Measurements from ENCODE around the gene PDS5A. TPM values are rescaled to one million over a fixed set of nuclear protein-coding genes. Genes with fewer than 3 reads are reported as not detected.
"Not testable (repeated sequence)": the region's sequence is repeated elsewhere in the genome, so short reads cannot be mapped to it uniquely, and the experiment has no call there.

PDS5A gene
- total and polyA plus RNA-seq, 2 of the 13 experiments (the other 11 are each of a cell fraction or from before 2014, with no cell fraction given): 31.8 to 57.0 TPM

- DNase-seq (ENCODE audit: low spot score) (peak; percentile 32), ATAC-seq (peak; percentile 25; the same call in 2 of the 3 replicates)
- H3K4me2 ChIP-seq (ENCODE audit: low read depth, low read length); CTCF ChIA-PET (ENCODE audit: low intra/inter-chr PET ratio, low total read pairs); H4K20me1 ChIP-seq (ENCODE audit: insufficient read depth, low read length); in situ Hi-C loops (cut with HindIII; ENCODE audit: extremely low pct_ligation_motif_present, low pct_unique_long_range_greater_than_20kb); H3K9me3 ChIP-seq (ENCODE audit: low read length); POLR2A ChIA-PET; FAIRE-seq; H3K27me3 ChIP-seq (ENCODE audit: control insufficient read depth in 1 of 2, insufficient read depth in 2 of 2, low read length in 2 of 2); H3K9ac ChIP-seq (ENCODE audit: insufficient read depth, low read depth, low read length); H2AFZ ChIP-seq (ENCODE audit: low read length); intact Hi-C loops (cut with micrococcal nuclease; ENCODE audit: unreplicated experiment); H3K79me2 ChIP-seq (ENCODE audit: insufficient read depth, low read length); BruUV-seq (replicated peaks); H3K27ac ChIP-seq (ENCODE audit: extremely low read length, insufficient read depth, low read length); H3K4me3 ChIP-seq (replicated peaks in 1 of 3; ENCODE audit: insufficient read depth in 1 of 3, low read depth in 2 of 3, low read length in 3 of 3); TF ChIP-seq EP300 (CRISPR knock-in tag; IDR thresholded peaks at IDR 0.05; ENCODE audit: borderline replicate concordance): not testable (repeated sequence)
- H3K4me1 ChIP-seq (ENCODE audit: insufficient read depth, low read length): peaks cover 36% of the 10 kb centered on the region
- TF ChIP-seq HNF4A (CRISPR knock-in tag; IDR thresholded peaks at IDR 0.05) (peak; percentile 8; the same call in 1 of the 2 replicates), TCF7 (IDR thresholded peaks at IDR 0.05; ENCODE audit: low read depth) (0 out of 2 replicates have a peak, but pooled peaks have one; percentile 30), EP300 (IDR thresholded peaks at IDR 0.05; ENCODE audit: low read depth in 2 of 2, low read length in 2 of 2) (0 out of 4 replicates have a peak, but pooled peaks of 1 of the 2 experiments have one; percentile 23)
- 53% methylated on average over 2 of the region's 2 CpGs for WGBS (ENCODE audit: low lambda C conversion rate)
- H3K36me3 ChIP-seq (replicated peaks in 1 of 2; ENCODE audit: control insufficient read depth in 1 of 2, insufficient read depth in 2 of 2, low read length in 2 of 2): peaks cover 5 to 22% of the 10 kb centered on the region in 2 experiments; a peak in 4 of 5 replicates
Observed at GRCh38 chr4:39781988-39782387, 195.7 kb downstream of the PDS5A start.

Small RNA genes lying within 50 kb of the gene (small RNA-seq; reads per million reads assigned to genes)
- gene RNA5SP159 (ENCODE audit: insufficient read depth in 2 of 3, insufficient read length in 3 of 3, low read depth in 2 of 3, low replicate concordance in 1 of 3): 0 reads per million in 3 experiments

Other genes starting within 250 kb of the PDS5A start
- gene N4BP2, start 78.9 kb upstream of the PDS5A start, total RNA-seq (2016; rRNA removed; fragmentation: Illumina TruSeq; extraction: Trizol): 12.9 and 22.8 TPM in 2 replicates
- gene N4BP2, start 78.9 kb upstream of the PDS5A start, polyA plus RNA-seq (2011; rRNA removed): 4.1 and 5.6 TPM in 2 replicates
- gene RHOH, start 219.1 kb upstream of the PDS5A start, total RNA-seq (2016; rRNA removed; fragmentation: Illumina TruSeq; extraction: Trizol): not detected in 2 replicates
- gene RHOH, start 219.1 kb upstream of the PDS5A start, polyA plus RNA-seq (2011; rRNA removed): 0.22 and 0.57 TPM in 2 replicates

All from HepG2 (cell line).